GM18505 (cell line): ENCODE results near the gene PPL.
"Not testable (repeated sequence)": the region's sequence is repeated elsewhere in the genome, so short reads cannot be mapped to it uniquely, and the experiment has no call there.

Source experiments
- ATAC-seq: cut with Tn5 transposase; IDR thresholded peaks from one replicate; pipeline ENCODE4 v1.9.1; 2021; ENCODE audit not compliant: unreplicated experiment
- POLR2A ChIP-seq: IDR thresholded peaks from 4 replicates; pipeline ENCODE4 v1.6.1; 2011; ENCODE audit warnings: borderline replicate concordance; ENCODE audit not compliant: insufficient read depth, insufficient read length; ENCODE audit errors: extremely low read depth

PPL gene

GRCh38 chr16:4900750-4901149 is 36.2 kb downstream of the PPL start:
- no peak for TF ChIP-seq POLR2A
- ATAC-seq = no peak

- TF ChIP-seq POLR2A = no peak
- ATAC-seq = no peak
Observed at GRCh38 chr16:4900036-4900435, 36.9 kb downstream of the PPL start.

- ATAC-seq = no peak
- TF ChIP-seq POLR2A = no peak
Observed at GRCh38 chr16:4899474-4899846, 37.5 kb downstream of the PPL start.

DNA sequence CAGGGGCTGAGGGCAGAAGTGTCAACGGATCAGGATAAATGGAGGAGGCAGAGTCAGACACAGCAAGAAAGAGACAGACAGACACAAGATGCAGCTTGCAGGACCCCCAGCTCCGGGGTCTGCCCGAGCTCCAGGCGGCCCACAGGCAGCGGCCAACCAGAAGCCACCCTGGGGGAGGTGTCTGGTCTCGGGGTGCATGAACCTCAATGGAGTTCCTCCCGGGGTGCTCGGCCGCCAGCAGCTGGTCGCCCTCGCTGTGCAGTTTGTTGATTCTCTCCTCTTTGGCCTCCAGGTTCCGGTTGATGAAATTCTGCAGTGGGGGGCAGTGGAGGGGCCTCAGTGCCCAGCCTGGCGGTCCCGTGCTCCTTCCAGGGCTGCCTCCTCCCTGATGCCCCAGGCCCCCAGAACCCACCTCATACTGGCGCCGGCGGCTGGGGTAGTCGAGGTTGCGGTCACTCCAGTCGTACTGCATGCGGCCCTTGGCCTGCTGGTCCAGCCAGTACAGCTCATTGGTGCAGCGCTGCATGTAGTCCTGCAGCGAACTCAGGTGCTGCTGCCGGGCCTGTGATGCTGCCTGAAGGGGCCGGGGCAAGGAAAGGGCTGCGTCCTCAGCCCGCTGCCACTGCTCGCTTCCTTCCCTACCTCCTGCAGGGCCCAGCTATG is 38.0 kb downstream of the PPL start:
- no peak for ATAC-seq
- no peak for TF ChIP-seq POLR2A

DNA sequence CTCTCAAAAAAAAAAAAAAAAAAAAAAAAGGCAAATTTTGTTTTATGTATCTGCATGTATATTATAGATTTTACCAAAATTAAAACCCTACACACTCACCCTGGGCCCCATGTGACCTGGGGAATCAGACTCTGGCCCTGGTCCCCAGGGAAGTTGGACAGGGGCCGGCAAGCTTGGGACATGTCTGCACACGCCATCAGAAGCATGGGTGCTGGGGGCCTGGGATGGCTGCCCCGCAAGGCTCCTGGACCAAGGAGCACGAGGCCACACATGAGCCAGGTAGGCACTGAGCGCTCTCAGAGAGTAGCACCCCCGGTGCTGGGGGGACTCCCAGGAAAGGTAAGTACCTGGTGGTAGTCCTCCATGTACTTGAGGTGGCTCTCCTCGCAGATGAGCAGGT is 39.6 kb downstream of the PPL start:
- ATAC-seq = no peak
- TF ChIP-seq POLR2A = no peak

- ATAC-seq = not testable (repeated sequence)
Observed at GRCh38 chr16:4896761-4897160, 40.2 kb downstream of the PPL start.

DNA sequence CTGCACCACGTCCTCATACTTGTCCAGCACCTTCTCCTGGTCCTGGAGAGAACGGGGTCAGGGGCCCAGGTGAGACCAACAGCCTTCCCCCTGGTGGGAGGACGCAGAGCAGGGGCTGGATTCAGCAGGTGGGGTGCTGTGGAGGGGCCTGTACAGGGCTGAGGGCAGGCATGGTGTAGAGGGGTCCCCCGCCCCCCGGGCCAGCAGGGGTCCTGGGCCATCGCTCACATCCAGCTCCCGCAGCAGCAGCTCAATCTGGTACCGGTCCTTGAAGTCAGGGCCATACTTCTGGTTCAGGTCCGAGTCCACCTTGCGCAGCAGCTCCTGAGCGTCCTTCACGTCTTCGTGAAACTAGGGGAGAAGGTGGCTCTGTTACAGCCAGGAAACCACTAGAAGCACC is 41.6 kb downstream of the PPL start:
- TF ChIP-seq POLR2A = no peak
- no peak for ATAC-seq

DNA sequence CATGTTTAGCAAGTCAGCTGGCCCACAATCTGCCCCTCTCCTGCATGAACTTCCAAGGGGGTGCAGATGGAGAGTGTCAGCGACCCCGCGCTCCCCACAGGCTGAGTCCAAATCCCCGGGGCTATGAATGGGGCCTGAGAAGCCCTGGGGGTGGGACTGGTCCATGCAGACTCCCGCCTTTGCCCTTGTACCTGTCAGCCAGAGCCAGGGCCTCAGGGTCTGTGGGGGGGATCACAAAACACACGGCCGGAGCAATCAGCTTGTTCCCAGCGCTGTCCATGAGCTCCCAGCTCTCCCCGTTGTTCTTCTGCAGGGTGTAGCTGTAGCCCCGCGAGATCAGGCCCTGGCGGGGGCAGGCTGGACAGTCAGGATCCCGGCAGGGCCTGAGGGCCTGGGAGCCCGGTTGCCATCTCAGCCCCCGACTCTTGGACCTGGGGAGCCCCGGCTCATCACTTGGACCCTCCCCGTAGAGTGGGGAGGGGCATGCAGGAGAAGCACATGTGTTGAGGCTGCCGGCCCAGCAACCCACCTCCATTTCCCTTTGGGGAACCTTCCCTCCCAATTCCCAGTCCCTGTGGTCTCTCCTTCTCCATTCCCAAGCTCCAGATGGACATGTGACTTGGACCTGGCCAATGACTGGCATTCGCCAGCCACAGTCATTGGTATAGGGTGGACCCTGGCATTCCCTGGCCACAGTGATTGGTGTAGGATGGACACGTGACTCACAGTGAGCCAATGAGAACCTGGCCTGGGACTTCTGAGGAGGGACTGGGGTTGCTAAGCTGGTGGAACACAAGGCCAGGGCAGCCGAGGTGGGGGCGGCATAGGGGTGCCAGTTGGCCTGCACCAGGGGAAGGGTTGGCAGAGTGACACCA is 42.4 kb downstream of the PPL start:
- TF ChIP-seq POLR2A = no peak
- ATAC-seq = no peak

GRCh38 chr16:4893103-4893862 is 43.7 kb downstream of the PPL start:
- TF ChIP-seq POLR2A = no peak
- ATAC-seq = no peak

DNA sequence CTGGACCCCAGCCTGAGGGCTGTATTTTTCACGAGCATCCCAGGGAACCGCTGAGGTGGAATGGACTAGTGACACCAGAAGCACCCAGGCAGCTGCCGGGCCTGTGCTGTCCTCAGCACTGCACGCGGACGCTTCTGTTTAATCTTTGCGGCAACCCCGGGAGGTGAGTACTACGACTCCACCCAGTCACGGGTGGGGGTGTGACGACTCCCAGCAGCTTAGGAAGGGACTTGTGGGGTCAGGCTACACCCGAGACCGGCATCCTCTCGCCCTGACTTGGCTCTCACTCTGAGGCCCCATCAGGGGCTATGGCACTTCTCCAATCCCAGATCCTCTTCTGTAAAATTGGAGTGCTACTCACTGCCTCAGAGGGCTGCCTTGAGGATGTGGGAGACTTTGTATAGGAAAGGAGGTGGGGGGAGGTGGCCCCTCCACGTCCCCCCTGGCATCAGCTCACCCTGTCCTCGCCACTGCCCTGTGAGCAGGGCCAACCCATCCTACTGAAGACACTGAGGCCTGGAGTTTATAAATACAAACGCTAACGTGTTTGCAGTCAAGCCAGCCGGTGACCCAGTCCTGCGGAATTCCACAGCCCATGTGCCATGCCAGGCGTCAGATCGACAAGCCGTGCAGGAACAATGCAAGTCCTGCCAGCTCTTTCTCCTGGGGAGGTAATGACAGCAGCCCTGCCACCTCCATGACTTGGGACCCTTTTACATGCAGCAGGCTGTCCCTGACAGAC is 44.4 kb downstream of the PPL start:
- TF ChIP-seq POLR2A = no peak
- ATAC-seq = no peak

- no peak for TF ChIP-seq POLR2A
- ATAC-seq = no peak
Observed at GRCh38 chr16:4891886-4892216, 45.1 kb downstream of the PPL start.

DNA sequence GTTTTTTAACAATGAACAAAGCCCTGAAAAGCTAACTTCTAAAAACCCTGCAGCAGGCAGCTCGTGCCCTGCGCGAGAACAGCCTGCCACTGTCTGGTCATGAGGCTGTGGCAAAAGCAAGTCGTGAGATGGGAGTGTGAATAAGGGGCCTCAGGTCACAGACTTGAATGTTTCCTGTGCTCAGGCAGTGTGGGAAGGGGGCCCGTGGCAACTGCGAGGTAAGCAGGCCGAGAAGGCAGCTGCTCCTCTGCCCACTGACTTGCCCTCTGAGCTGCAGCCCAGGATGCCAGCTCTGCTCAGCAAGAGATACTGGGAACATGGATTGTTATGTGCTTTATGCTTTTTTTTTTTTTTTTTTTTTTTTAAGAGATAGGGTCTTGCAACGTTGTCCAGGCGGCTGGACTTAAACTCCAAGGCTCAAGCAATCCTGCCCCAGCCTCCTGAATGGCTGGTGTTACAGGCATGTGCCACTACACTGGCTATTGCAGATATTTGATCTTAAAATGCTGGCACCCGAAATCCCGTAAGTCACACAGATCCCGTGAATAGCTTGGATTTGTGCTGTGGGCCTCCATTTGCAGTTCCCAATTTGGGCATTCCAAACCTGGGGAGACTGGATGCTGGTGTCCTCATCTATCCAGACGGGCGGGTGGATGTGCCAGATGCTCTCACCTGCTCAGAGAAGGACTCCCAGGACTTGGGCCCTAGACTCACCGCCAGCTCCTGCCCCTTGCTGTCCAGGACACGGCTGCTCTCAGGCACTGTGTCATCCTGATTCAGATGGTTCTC is 45.7 kb downstream of the PPL start:
- no peak for TF ChIP-seq POLR2A
- no peak for ATAC-seq
